Thymus (tissue), 11 donors: Measurements from ENCODE around the gene F2. TPM values are rescaled to one million over a fixed set of nuclear protein-coding genes. Genes with fewer than 3 reads are reported as not detected.

ENCODE experiments used
- DNase-seq, 9 donors: peaks; one replicate each; pipeline ENCODE4 v3.0.0-alpha.2; 2013; ENCODE audit warnings: low spot score in 9 of 9, low read depth in 6 of 9, missing footprints in 1 of 9
- H3K27ac ChIP-seq, 2 donors: one replicate each; pipeline ENCODE4 v1.5.1; 2013; ENCODE audit warnings: control low read depth in 1 of 2, low read depth in 1 of 2, low read length in 1 of 2, mild to moderate bottlenecking in 1 of 2, moderate library complexity in 1 of 2
- H3K27me3 ChIP-seq, 2 donors: one replicate each; pipeline ENCODE4 v1.5.1; 2013; ENCODE audit warnings: low read length in 1 of 2; ENCODE audit not compliant: control insufficient read depth in 2 of 2, insufficient read depth in 1 of 2
- H3K36me3 ChIP-seq, 2 donors: one replicate each; pipeline ENCODE4 v1.5.1; 2013; ENCODE audit warnings: low read length in 1 of 2, mild to moderate bottlenecking in 1 of 2, moderate library complexity in 1 of 2; ENCODE audit not compliant: control insufficient read depth in 2 of 2, insufficient read depth in 2 of 2
- H3K4me1 ChIP-seq, 2 donors: one replicate each; pipeline ENCODE4 v1.5.1; 2013; ENCODE audit warnings: low read length in 2 of 2; ENCODE audit not compliant: control insufficient read depth in 2 of 2, insufficient read depth in 2 of 2
- H3K4me3 ChIP-seq, 2 donors: one replicate each; pipeline ENCODE4 v1.5.1; 2013; ENCODE audit warnings: low read length in 2 of 2, control low read depth in 1 of 2, mild to moderate bottlenecking in 1 of 2
- H3K9me3 ChIP-seq, 2 donors: one replicate each; pipeline ENCODE4 v1.5.1; 2013; ENCODE audit warnings: low read length in 1 of 2, mild to moderate bottlenecking in 1 of 2; ENCODE audit not compliant: control insufficient read depth in 2 of 2, insufficient read depth in 1 of 2
- WGBS: extraction: QIAGEN DNeasy Blood & Tissue Kit; methylation state at CpG from one replicate; pipeline ENCODE4 v1.1.7; 2013; 5-methylcytosine and 5-hydroxymethylcytosine counted together
- polyA plus RNA-seq: library from polyadenylated mRNA; stranded (reverse); fragments of 200-250 nt; gene quantifications from one replicate; pipeline ENCODE4 v1.2.3, GENCODE V29; 2013
- total RNA-seq: library from RNA; stranded (reverse); fragments of 120-200 nt; gene quantifications from one replicate; pipeline ENCODE4 v1.2.4, GENCODE V29; 2013
- donor health status: healthy.

Gene F2
- total and polyA plus RNA-seq, 2 donors = 0.07 to 0.14 TPM

DNA sequence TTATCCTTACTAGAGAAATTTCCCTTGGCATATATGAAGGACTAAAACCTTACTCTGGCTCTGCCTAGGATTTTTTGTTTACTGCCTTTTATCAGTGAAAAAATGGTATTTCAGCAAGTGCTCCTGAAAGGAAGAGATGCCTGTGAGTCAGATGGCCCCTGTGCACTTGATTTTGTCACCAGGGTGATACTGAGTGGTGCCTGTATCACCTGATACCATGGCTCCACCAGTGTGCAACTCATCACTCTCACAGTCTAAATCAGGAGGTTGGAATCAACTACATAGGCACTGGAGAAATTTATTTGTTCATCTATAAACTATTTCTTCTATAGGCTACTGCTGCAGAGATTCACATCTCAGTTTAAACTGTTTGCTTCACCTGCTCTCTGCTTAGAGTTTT lies 43.2 kb downstream of the F2 start:
- no peak overlapping the region for H3K27ac ChIP-seq
- DNase-seq = no peak
- H3K9me3 ChIP-seq = no peaks in the 10 kb centered on the region
- no peaks in the 10 kb centered on the region for H3K4me1 ChIP-seq
- peaks cover 61 to 84% of the 10 kb centered on the region in 2 donors for H3K36me3 ChIP-seq
- no peaks in the 10 kb centered on the region for H3K27me3 ChIP-seq
- H3K4me3 ChIP-seq = no peak overlapping the region

GRCh38 chr11:46766656-46767055 lies 47.6 kb downstream of the F2 start:
- no peaks in the 10 kb centered on the region for H3K27me3 ChIP-seq
- no peak overlapping the region for H3K4me3 ChIP-seq
- peaks cover 45 to 83% of the 10 kb centered on the region in 2 donors for H3K36me3 ChIP-seq
- H3K9me3 ChIP-seq = no peaks in the 10 kb centered on the region
- WGBS = over 99% methylated on average over 2 of the region's 2 CpGs
- no peak for DNase-seq
- H3K27ac ChIP-seq = no peak overlapping the region
- no peaks in the 10 kb centered on the region for H3K4me1 ChIP-seq

GRCh38 chr11:46769636-46770221 lies 50.7 kb downstream of the F2 start:
- over 99% methylated on average over 4 of the region's 4 CpGs for WGBS
- no peaks in the 10 kb centered on the region for H3K9me3 ChIP-seq
- H3K27ac ChIP-seq = no peak overlapping the region
- no peak for DNase-seq
- no peaks in the 10 kb centered on the region for H3K27me3 ChIP-seq
- H3K4me3 ChIP-seq = no peak overlapping the region
- H3K4me1 ChIP-seq = no peaks in the 10 kb centered on the region
- H3K36me3 ChIP-seq = peaks cover 27 to 75% of the 10 kb centered on the region in 2 donors

DNA sequence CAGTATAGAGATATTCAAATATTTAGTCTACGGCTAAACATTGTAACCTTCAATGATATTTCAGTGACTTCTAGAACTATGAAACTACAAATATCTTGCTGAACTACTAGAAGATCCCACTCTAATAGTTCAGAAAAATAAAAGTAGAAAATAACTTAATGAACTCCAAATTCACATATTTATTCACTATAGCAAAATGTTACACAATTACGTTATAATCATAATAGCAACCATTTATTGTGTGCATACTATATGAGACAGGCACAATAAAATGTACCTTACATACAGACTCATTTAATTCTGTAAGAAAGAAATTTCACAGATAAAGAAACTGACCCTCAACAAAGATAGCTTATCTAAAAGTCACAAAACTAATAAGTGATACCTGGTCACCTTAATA lies 57.9 kb downstream of the F2 start:
- H3K4me1 ChIP-seq = no peaks in the 10 kb centered on the region
- no peak for DNase-seq
- peaks cover 35 to 65% of the 10 kb centered on the region in 2 donors for H3K36me3 ChIP-seq
- no peak overlapping the region for H3K27ac ChIP-seq
- H3K9me3 ChIP-seq = no peaks in the 10 kb centered on the region
- no peak overlapping the region for H3K4me3 ChIP-seq
- no peaks in the 10 kb centered on the region for H3K27me3 ChIP-seq
- 97% methylated on average over 2 of the region's 2 CpGs for whole genome bisulfite sequencing

GRCh38 chr11:46778416-46778815 lies 59.4 kb downstream of the F2 start:
- H3K27me3 ChIP-seq = no peaks in the 10 kb centered on the region
- H3K4me3 ChIP-seq = no peak overlapping the region
- no peaks in the 10 kb centered on the region for H3K4me1 ChIP-seq
- H3K36me3 ChIP-seq = peaks cover 35 to 66% of the 10 kb centered on the region in 2 donors
- 98% methylated on average over 4 of the region's 4 CpGs for whole genome bisulfite sequencing
- no peaks in the 10 kb centered on the region for H3K9me3 ChIP-seq
- no peak for DNase-seq
- no peak overlapping the region for H3K27ac ChIP-seq

Other genes with a start within 250 kb of the F2 start
- gene AMBRA1, start 125.2 kb upstream of the F2 start, total RNA-seq = 20.6 TPM
- gene AMBRA1, start 125.2 kb upstream of the F2 start, polyA plus RNA-seq = 8.7 TPM
- gene HARBI1, start 102.0 kb upstream of the F2 start, total RNA-seq = 4.7 TPM
- gene HARBI1, start 102.0 kb upstream of the F2 start, polyA plus RNA-seq = 3.6 TPM
- gene ATG13, start 101.7 kb upstream of the F2 start, total RNA-seq = 35.2 TPM
- 32.0 TPM for gene ATG13, start 101.7 kb upstream of the F2 start, polyA plus RNA-seq
- gene ARHGAP1, start 18.6 kb upstream of the F2 start, total RNA-seq = 9.0 TPM
- 24.9 TPM for gene ARHGAP1, start 18.6 kb upstream of the F2 start, polyA plus RNA-seq
- gene ZNF408, start 18.2 kb upstream of the F2 start, total RNA-seq = 6.5 TPM
- gene ZNF408, start 18.2 kb upstream of the F2 start, polyA plus RNA-seq = 8.1 TPM
- gene CKAP5, start 127.1 kb downstream of the F2 start, total RNA-seq = 46.9 TPM
- gene CKAP5, start 127.1 kb downstream of the F2 start, polyA plus RNA-seq = 11.2 TPM
- 1.8 TPM for gene LRP4, start 199.3 kb downstream of the F2 start, total RNA-seq
- gene LRP4, start 199.3 kb downstream of the F2 start, polyA plus RNA-seq = 5.2 TPM
- 15.8 TPM for gene CSTPP1, start 217.5 kb downstream of the F2 start, total RNA-seq
- gene CSTPP1, start 217.5 kb downstream of the F2 start, polyA plus RNA-seq = 16.0 TPM